A549 (cell line): Measurements from ENCODE around the gene TRABD.

Experiments
- ATOH8 ChIP-seq: fragments of 250-450 bp; sonication (Bioruptor Pico); IDR thresholded peaks from 2 replicates; pipeline ENCODE4 v1.5.0; 2020; ENCODE audit warnings: low read depth, mild to moderate bottlenecking, moderate library complexity
- CBX8 ChIP-seq: fragments of 200-600 bp; sonication (generic); IDR thresholded peaks from 2 replicates; pipeline ENCODE4 v1.6.1; 2016
- CTCF ChIP-seq: fragments of >200 bp; sonication (Bioruptor Twin); formaldehyde crosslinking; IDR thresholded peaks from 3 replicates; pipeline ENCODE4 v1.5.1; 2016
- PBX3 ChIP-seq: IDR thresholded peaks from 2 replicates; pipeline ENCODE4 v1.6.1; 2012
- POLR2A ChIP-seq: IDR thresholded peaks from 2 replicates; pipeline ENCODE4 v1.6.1; 2012; ENCODE audit warnings: mild to moderate bottlenecking, low read length
- POLR2AphosphoS2 ChIP-seq: conservative IDR thresholded peaks from 2 replicates; pipeline ENCODE4 v1.6.1; 2012; ENCODE audit warnings: low read length, improper control_type of control experiment, inconsistent platforms
- USF2 ChIP-seq: fragments of 450-650 bp; IDR thresholded peaks from 2 replicates; pipeline ENCODE4 v1.6.1; 2014; ENCODE audit warnings: antibody characterized with exemption

GRCh38 chr22:50136581-50137015, 49.1 kb upstream of the TRABD start:
- TF ChIP-seq CTCF (no peak), USF2 (no peak), PBX3 (no peak), POLR2AphosphoS2 (no peak), POLR2A (no peak), CBX8 (no peak), ATOH8 (CRISPR knock-in tag) (no peak)
